HL-60/S4 (cell line): Measurements from ENCODE around the gene TAC3.
"Not testable (repeated sequence)": the region's sequence is repeated elsewhere in the genome, so short reads cannot be mapped to it uniquely, and the experiment has no call there.

Source experiments
- in situ Hi-C: fragments of 300-500 bp; cut with MboI; formaldehyde crosslinking; loops from 2 replicates; pipeline ENCODE4 v1.14.3; 2022; ENCODE audit warnings: low sequenced_read_pairs

TAC3 gene

GRCh38 chr12:56989861-56990610 is 26.3 kb downstream of the TAC3 start:
- in situ Hi-C loops = loop anchor here (10.0 kb wide), 1 partner anchor 155 kb away; no protein-coding TSS in a partner anchor

GRCh38 chr12:56988207-56988739 is 28.1 kb downstream of the TAC3 start:
- in situ Hi-C loops = no loop called here

GRCh38 chr12:56987551-56988053 is 28.7 kb downstream of the TAC3 start:
- in situ Hi-C loops = no loop called here

- in situ Hi-C loops = no loop called here
Observed at GRCh38 chr12:56987011-56987410, 29.3 kb downstream of the TAC3 start.

DNA sequence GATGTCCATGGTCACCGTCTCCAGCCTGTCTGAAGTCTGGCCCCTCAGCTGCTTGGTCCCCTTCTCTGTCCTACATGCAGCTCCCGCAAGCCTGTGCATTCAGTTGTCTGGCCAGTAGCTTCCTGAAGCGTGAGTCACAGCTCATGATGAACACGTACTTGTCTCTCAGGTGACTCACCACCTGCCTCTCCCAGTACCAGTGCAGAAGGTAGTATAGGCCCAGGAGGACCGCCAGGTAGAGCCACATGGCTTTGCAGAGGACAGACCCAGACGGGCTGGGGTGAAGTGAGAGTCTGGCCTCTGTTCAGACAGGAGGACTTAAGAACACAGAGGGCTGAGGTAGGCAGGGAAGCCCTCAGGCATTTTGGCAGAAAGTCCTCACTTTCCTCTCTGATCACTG is 30.6 kb downstream of the TAC3 start:
- in situ Hi-C loops = not testable (repeated sequence)

- in situ Hi-C loops = no loop called here
Observed at GRCh38 chr12:56983386-56983785, 32.9 kb downstream of the TAC3 start.

DNA sequence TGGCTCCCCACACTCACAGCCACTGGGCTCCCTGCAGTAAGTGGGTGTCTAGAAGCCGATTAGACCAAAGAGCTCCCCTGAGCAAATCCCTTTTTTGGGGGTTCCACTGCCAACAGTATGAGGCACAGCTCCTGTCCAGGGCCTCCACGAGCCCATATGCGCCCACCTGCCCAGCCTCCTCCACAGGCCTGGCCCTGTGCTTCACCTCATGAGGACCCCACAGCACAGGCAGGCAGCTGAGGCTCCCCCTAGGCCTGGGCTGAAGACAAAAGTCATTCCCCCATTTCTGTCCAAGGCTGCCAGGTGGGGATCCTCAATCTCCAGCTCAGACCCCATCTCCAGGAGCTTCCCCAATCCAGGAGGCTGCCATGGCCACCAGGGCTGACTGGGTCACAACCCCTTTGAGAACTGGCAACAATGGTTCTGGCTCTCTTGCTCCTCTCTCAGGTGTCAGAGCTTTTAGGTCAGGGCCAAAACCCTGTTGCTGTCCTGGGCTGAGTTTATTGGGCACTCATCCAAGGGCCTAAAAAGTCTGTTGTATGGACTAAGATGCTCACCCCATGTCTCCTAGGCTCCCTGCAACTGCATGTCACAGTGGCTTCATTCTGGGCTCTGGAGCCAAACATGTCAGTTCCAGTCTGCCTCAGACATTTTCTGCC is 33.6 kb downstream of the TAC3 start:
- in situ Hi-C loops = not testable (repeated sequence)

GRCh38 chr12:56980941-56981530 is 35.3 kb downstream of the TAC3 start:
- in situ Hi-C loops = no loop called here

DNA sequence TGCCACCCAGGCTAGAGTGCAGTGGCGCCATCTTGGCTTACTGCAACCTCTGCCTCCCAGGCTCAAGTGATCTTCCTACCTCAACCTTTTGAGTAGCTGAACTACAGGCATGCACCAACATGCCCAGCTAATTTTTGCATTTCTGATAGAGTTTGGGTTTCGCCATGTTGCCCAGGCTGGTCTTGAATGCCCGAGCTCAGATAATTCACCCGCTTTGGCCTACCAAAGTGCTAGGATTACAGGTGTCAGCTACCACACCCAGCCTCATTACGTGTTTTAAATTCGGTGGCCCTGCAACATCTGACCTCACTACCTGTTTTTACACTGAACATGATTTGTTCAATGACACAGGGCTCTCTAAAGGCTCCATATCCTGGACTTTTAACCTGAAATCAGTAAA is 36.1 kb downstream of the TAC3 start:
- in situ Hi-C loops = no loop called here

DNA sequence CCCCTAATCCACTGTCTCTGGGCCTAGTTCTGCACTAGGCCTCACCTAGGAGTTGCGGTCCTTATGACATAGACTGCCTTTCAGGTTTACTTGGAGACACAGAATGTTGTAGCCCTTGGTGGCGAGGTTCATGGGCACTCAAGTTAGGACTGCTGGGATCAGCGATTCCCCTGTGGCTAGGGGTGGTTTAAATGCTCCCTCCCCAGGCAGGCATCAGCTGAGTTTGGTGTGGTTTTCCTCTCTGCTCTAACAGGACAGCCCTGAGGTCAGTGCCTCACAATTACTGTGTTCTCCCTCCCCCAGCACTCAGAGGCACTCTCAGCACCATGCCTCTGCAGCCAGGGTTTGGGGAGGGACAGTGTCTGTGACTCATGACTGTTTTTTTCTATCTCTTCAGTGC is 36.7 kb downstream of the TAC3 start:
- in situ Hi-C loops = no loop called here

- in situ Hi-C loops = no loop called here
Observed at GRCh38 chr12:56978397-56979138, 37.8 kb downstream of the TAC3 start.

DNA sequence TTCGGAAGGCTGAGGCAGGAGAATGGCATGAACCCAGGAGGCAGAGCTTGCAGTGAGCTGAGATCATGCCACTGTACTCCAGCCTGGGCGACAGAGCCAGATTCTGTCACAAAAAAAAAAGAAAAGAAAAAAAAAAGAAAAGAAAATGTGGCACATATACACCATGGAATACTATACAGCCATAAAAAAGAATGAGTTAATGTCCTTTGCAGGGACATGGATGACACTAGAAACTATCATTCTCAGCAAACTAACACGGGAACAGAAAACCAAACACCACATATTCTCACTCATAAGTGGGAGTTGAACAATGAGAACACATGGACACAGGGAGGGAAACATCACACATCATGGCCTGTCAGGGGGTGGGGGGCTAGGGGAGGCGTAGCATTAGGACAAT is 39.0 kb downstream of the TAC3 start:
- in situ Hi-C loops = not testable (repeated sequence)

- in situ Hi-C loops = not testable (repeated sequence)
Observed at GRCh38 chr12:56974224-56974623, 42.1 kb downstream of the TAC3 start.

- in situ Hi-C loops = not testable (repeated sequence)
Observed at GRCh38 chr12:56968910-56969309, 47.4 kb downstream of the TAC3 start.

DNA sequence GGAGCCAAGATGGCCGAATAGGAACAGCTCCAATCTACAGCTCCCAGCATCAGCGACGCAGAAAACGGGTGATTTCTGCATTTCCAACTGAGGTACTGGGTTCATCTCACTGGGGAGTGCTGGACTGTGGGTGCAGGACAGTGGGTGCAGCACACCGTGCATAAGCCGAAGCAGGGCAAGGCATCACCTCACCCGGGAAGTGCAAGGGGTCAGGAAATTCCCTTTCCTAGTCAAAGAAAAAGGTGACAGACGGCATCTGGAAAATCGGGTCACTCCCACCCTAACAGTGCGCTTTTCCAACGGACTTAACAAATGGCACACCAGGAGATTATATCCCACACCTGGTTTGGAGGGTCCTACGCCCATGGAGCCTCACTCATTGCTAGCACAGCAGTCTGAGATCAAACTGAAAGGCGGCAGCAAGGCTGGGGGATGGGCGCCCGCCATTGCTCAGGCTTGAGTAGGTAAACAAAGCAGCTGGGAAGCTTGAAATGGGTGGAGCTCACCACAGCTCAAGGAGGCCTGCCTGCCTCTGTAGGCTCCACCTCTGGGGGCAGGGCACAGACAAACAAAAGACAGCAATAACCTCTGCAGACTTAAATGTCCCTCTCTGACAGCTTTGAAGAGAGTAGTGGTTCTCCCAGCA is 50.2 kb downstream of the TAC3 start:
- in situ Hi-C loops = not testable (repeated sequence)

- in situ Hi-C loops = not testable (repeated sequence)
Observed at GRCh38 chr12:56965124-56965523, 51.2 kb downstream of the TAC3 start.

DNA sequence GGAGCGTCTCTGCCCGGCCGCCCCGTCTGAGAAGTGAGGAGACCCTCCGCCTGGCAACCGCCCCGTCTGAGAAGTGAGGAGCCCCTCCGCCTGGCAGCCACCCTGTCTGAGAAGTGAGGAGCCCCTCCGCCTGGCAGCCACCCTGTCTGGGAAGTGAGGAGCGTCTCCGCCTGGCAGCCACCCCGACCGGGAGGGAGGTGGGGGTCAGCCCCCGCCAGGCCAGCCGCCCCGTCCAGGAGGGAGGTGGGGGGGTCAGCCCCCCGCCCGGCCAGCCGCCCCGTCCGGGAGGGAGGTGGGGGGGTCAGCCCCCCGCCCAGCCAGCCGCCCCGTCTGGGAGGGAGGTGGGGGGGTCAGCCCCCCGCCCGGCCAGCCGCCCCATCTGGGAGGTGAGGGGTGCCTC is 52.8 kb downstream of the TAC3 start:
- in situ Hi-C loops = not testable (repeated sequence)

DNA sequence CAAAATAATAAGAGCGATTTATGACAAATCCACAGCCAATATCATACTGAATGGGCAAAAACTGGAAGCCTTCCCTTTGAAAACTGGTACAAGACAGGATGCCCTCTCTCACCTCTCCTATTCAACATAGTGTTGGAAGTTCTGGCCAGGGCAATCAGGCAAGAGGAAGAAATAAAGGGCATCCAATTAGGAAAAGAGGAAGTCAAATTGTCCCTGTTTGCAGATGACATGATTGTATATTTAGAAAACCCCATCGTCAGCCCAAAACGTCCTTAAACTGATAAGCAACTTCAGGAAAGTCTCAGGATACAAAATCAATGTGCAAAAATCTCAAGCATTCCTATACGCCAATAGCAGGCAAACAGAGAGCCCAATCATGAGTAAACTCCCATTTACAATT is 54.1 kb downstream of the TAC3 start:
- in situ Hi-C loops = not testable (repeated sequence)
